Trophoblast cell (in vitro differentiated cells and primary cell): Measurements from ENCODE around the gene COTL1.
"Not testable (repeated sequence)": the region's sequence is repeated elsewhere in the genome, so short reads cannot be mapped to it uniquely, and the experiment has no call there.

ENCODE experiments used
- DNase-seq, 2 donors: peaks; one replicate each; pipeline ENCODE4 v3.0.0-alpha.2; 2016
- H2AFZ ChIP-seq: 2 replicates; pipeline ENCODE4 v1.6.1; 2013; ENCODE audit warnings: low read length, moderate library complexity, mild to moderate bottlenecking; ENCODE audit not compliant: insufficient read depth, poor library complexity
- H2AK5ac ChIP-seq: 2 replicates; pipeline ENCODE4 v1.6.1; 2013; ENCODE audit warnings: mild to moderate bottlenecking, low read length
- H2BK120ac ChIP-seq: 2 replicates; pipeline ENCODE4 v1.6.1; 2013; ENCODE audit warnings: low read length, mild to moderate bottlenecking, moderate library complexity; ENCODE audit not compliant: insufficient read depth, poor library complexity
- H2BK12ac ChIP-seq: 2 replicates; pipeline ENCODE4 v1.6.1; 2013; ENCODE audit warnings: mild to moderate bottlenecking, low read length, moderate library complexity
- H2BK5ac ChIP-seq: 2 replicates; pipeline ENCODE4 v1.6.1; 2013; ENCODE audit warnings: low read length, low read depth, moderate library complexity, mild to moderate bottlenecking; ENCODE audit not compliant: poor library complexity
- H3K14ac ChIP-seq: 2 replicates; pipeline ENCODE4 v1.6.1; 2013; ENCODE audit warnings: mild to moderate bottlenecking, low read length
- H3K18ac ChIP-seq: 2 replicates; pipeline ENCODE4 v1.6.1; 2013; ENCODE audit warnings: mild to moderate bottlenecking, low read length
- H3K23ac ChIP-seq: 2 replicates; pipeline ENCODE4 v1.6.1; 2013; ENCODE audit warnings: low read length
- H3K27ac ChIP-seq: 2 replicates; pipeline ENCODE4 v1.5.1; 2013; ENCODE audit warnings: low read depth, mild to moderate bottlenecking, inconsistent platforms, low read length, moderate library complexity
- H3K27me3 ChIP-seq: 2 replicates; pipeline ENCODE4 v1.6.1; 2013; ENCODE audit warnings: inconsistent platforms, mild to moderate bottlenecking, low read length, moderate library complexity; ENCODE audit not compliant: insufficient read depth
- H3K36me3 ChIP-seq, 2 experiments: 1 replicate in 1 of 2; 2 replicates in 1 of 2; pipeline ENCODE4 v1.6.1; 2013; ENCODE audit warnings: low read length in 2 of 2, mild to moderate bottlenecking in 2 of 2, moderate library complexity in 1 of 2; ENCODE audit not compliant: insufficient read depth in 2 of 2, control insufficient read depth in 1 of 2
- H3K4ac ChIP-seq: 2 replicates; pipeline ENCODE4 v1.6.1; 2013; ENCODE audit warnings: low read depth, mild to moderate bottlenecking, low read length, moderate library complexity
- H3K4me1 ChIP-seq, 2 experiments: 1 replicate in 1 of 2; 2 replicates in 1 of 2; pipeline ENCODE4 v1.6.1; 2013; ENCODE audit warnings: low read length in 2 of 2, mild to moderate bottlenecking in 2 of 2, moderate library complexity in 1 of 2; ENCODE audit not compliant: insufficient read depth in 2 of 2, control insufficient read depth in 1 of 2
- H3K4me2 ChIP-seq: 2 replicates; pipeline ENCODE4 v1.6.1; 2013; ENCODE audit warnings: inconsistent platforms, mild to moderate bottlenecking, low read length, moderate library complexity
- H3K4me3 ChIP-seq: 2 replicates; pipeline ENCODE4 v1.5.1; 2013; ENCODE audit warnings: mild to moderate bottlenecking, low read depth, low read length, inconsistent platforms
- H3K79me1 ChIP-seq: one replicate; pipeline ENCODE4 v1.6.1; 2013; ENCODE audit warnings: low read length
- H3K79me2 ChIP-seq: 2 replicates; pipeline ENCODE4 v1.6.1; 2013; ENCODE audit warnings: low read length, mild to moderate bottlenecking; ENCODE audit not compliant: control insufficient read depth, insufficient read depth, poor library complexity
- H3K9ac ChIP-seq: 2 replicates; pipeline ENCODE4 v1.6.1; 2013; ENCODE audit warnings: mild to moderate bottlenecking, low read length
- H3K9me3 ChIP-seq: 2 replicates; pipeline ENCODE4 v1.6.1; 2013; ENCODE audit warnings: low read depth, mild to moderate bottlenecking, control low read depth, inconsistent platforms, low read length; ENCODE audit not compliant: insufficient read depth
- H4K12ac ChIP-seq: 2 replicates; pipeline ENCODE4 v1.6.1; 2013; ENCODE audit warnings: low read depth, mild to moderate bottlenecking, low read length, moderate library complexity
- H4K8ac ChIP-seq: 2 replicates; pipeline ENCODE4 v1.6.1; 2013; ENCODE audit warnings: low read depth, mild to moderate bottlenecking, low read length, moderate library complexity
- H4K91ac ChIP-seq: one replicate; pipeline ENCODE4 v1.6.1; 2013; ENCODE audit warnings: low read depth, mild to moderate bottlenecking, low read length, moderate library complexity
- WGBS: extraction: QIAGEN DNeasy Blood & Tissue Kit; methylation state at CpG from one replicate; pipeline ENCODE4 v1.1.7; 2013; ENCODE audit warnings: missing lambda C conversion rate; ENCODE audit not compliant: insufficient read length, insufficient coverage; ENCODE audit errors: extremely low coverage; 5-methylcytosine and 5-hydroxymethylcytosine counted together

Gene COTL1

DNA sequence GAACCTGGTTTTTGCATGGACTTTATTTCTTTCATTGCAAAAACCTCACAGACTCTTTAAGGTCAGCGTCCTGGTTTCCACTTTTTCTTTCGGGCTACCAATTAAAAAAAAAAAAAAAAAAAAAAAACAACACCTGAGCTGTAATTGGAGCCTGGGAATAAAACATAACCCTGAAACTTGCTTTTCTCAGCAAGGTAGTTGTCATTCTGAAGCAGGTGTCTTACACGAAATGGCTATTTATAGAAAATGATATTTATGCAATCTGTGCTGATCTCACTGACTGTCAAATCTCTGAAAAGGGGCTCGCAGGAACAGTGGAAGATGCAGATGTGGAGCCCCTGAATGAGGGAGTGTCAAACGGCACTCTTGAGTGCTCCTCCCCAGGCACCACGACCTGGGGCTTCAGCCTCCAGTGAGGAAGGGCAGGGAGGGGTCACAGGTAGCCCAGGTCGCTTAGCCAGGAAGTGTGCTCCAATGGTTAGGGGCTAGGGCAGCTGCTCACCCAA, 10.4 kb upstream of the COTL1 start:
- Histone ChIP-seq H2AFZ (no peak overlapping the region), H3K18ac (no peak overlapping the region), H4K91ac (no peak overlapping the region), H2BK120ac (no peak overlapping the region), H3K9ac (no peak overlapping the region), H2BK12ac (no peak overlapping the region), H3K4me1 (no peaks in the 10 kb centered on the region), H3K4me3 (no peak overlapping the region), H4K8ac (no peak overlapping the region), H2BK5ac (no peak overlapping the region), H3K23ac (no peak overlapping the region), H3K9me3 (peaks cover 2% of the 10 kb centered on the region), H3K36me3 (no peaks in the 10 kb centered on the region), H3K27ac (no peak overlapping the region), H3K79me2 (no peaks in the 10 kb centered on the region), H3K79me1 (no peaks in the 10 kb centered on the region), H3K27me3 (no peaks in the 10 kb centered on the region), H2AK5ac (peak overlapping the region; percentile 29), H3K4ac (no peak overlapping the region), H4K12ac (no peak overlapping the region), H3K4me2 (no peak overlapping the region), H3K14ac (no peak overlapping the region)
- WGBS, result no CpG with 5 or more reads among the region's 7 CpGs
- no peak for DNase-seq

- H3K9me3 ChIP-seq, result peaks cover under 1% of the 10 kb centered on the region
- no peak overlapping the region for H3K18ac ChIP-seq
- no peaks in the 10 kb centered on the region for H3K79me1 ChIP-seq
- no peak overlapping the region for H2BK12ac ChIP-seq
- no peak overlapping the region for H3K9ac ChIP-seq
- no peak overlapping the region for H2AK5ac ChIP-seq
- H3K14ac ChIP-seq, result no peak overlapping the region
- H2BK120ac ChIP-seq, result no peak overlapping the region
- no peaks in the 10 kb centered on the region for H3K36me3 ChIP-seq
- H4K8ac ChIP-seq, result no peak overlapping the region
- H3K4me1 ChIP-seq, result no peaks in the 10 kb centered on the region
- H3K23ac ChIP-seq, result no peak overlapping the region
- H2AFZ ChIP-seq, result no peak overlapping the region
- no peak overlapping the region for H3K27ac ChIP-seq
- H4K91ac ChIP-seq, result no peak overlapping the region
- DNase-seq, result no peak
- no peak overlapping the region for H2BK5ac ChIP-seq
- H3K79me2 ChIP-seq, result no peaks in the 10 kb centered on the region
- H3K4ac ChIP-seq, result no peak overlapping the region
- H4K12ac ChIP-seq, result no peak overlapping the region
- no peaks in the 10 kb centered on the region for H3K27me3 ChIP-seq
- H3K4me3 ChIP-seq, result no peak overlapping the region
- H3K4me2 ChIP-seq, result no peak overlapping the region
- WGBS, result no CpG with 5 or more reads among the region's 6 CpGs
Measured at GRCh38 chr16:84625556-84625955, 7.7 kb upstream of the COTL1 start.

GRCh38 chr16:84620913-84621312, 3.0 kb upstream of the COTL1 start:
- H3K36me3 ChIP-seq, H3K9me3 ChIP-seq, H4K12ac ChIP-seq, H3K4me3 ChIP-seq, H2AFZ ChIP-seq, H3K4ac ChIP-seq, H3K4me1 ChIP-seq, H3K9ac ChIP-seq, H2BK5ac ChIP-seq, H3K23ac ChIP-seq, DNase-seq, H3K4me2 ChIP-seq, H4K8ac ChIP-seq, H2AK5ac ChIP-seq, H3K14ac ChIP-seq, H2BK12ac ChIP-seq, H2BK120ac ChIP-seq, H3K27ac ChIP-seq, H3K18ac ChIP-seq, H3K27me3 ChIP-seq: not testable (repeated sequence)
- Histone ChIP-seq H3K79me1 (peaks cover 13% of the 10 kb centered on the region), H3K79me2 (peaks cover 14% of the 10 kb centered on the region), H4K91ac (peak overlapping the region; percentile 18)
- no CpG with 5 or more reads among the region's 10 CpGs for WGBS

DNA sequence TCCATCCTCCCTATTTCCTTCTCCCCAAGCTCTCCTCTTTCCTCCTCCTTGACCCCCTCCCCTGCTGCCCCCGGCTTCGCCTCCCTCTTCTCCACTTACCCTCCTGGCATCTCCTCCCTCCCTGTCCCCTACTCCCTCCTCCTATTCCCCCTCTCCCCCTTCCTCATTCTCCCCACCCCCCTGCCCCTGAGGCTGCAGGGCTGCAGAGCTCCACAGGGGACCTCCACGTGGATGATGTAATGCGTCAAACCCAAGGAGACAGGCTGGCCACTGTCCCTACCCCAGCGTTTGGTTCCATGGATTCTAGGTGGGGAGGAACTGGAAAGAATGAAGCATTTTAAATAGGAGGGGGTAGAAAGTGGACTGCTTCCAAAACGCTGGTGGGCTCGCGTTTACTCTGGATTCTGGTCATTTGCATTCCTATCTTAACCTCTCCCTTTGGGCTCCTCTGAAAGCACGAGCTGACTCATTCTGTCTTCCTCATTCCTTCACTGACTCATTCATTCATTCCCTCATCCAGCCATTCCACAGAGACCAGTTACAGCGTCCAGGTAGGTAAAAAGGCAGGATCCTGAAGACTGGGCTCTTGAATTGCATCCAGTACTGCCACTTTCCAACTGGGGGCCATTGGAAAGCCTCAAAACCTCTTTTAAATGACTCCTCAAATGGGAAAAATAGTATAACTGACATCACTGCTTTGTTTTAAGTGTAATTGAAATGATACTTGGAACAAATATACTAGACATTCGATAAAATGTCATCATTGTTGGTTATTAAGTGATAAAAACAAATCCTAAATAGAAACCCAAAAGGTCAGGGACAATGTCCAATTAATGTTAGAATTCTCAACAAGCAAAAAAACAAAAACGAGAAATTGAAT, 943 bp upstream of the COTL1 start:
- Histone ChIP-seq H3K9me3 (no peaks in the 10 kb centered on the region), H4K8ac (peak overlapping the region; percentile 81), H3K27ac (peak overlapping the region; percentile 91), H3K23ac (no peak overlapping the region), H2BK120ac (peak overlapping the region; percentile 82), H3K4ac (no peak overlapping the region), H4K91ac (peak overlapping the region; percentile 84), H2AK5ac (no peak overlapping the region), H2AFZ (peak overlapping the region; percentile 43), H2BK5ac (peak overlapping the region; percentile 78), H3K36me3 (peaks cover 11% of the 10 kb centered on the region in 2 experiments), H3K4me2 (peak overlapping the region; percentile 39), H3K79me1 (peaks cover 13% of the 10 kb centered on the region), H3K79me2 (peaks cover 14% of the 10 kb centered on the region), H4K12ac (no peak overlapping the region), H3K27me3 (no peaks in the 10 kb centered on the region), H3K4me1 (peaks cover 8 to 10% of the 10 kb centered on the region in 2 experiments), H3K18ac (peak overlapping the region; percentile 52), H3K14ac (no peak overlapping the region), H2BK12ac (no peak overlapping the region), H3K4me3 (no peak overlapping the region), H3K9ac (no peak overlapping the region)
- DNase-seq, result peak; percentile 87 to 96
- no CpG with 5 or more reads among the region's 12 CpGs for WGBS
